ENCODE measurements around the gene ITGB2. TPM values are rescaled to one million over a fixed set of nuclear protein-coding genes. Genes with fewer than 3 reads are reported as not detected.

The ITGB2 gene
- total RNA-seq, 1 donor from 2014 or later, result not detected

DNA sequence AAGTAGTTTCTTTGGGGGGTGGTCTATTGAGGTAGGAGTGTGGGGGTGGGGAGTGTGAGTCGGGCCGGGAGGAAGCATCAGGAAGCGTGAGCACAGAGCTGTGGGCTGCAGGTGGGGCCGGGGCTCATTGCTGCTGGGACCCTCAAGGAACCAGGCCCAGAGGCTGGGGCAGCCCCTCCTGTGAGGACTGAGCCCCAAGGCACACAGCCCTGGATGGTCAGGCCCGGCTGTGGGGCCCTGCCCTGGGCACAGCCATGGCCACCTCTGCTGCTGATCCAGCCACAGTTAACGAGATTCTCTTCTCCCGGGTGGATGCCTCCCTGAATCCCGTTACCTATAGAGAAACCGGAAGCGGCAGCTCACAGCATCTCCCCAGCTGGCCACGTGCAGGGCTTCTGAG lies 79.9 kb downstream of the ITGB2 start:
- Mint-ChIP-seq H3K27ac (no peak overlapping the region), H3K4me1 (peaks cover 8% of the 10 kb centered on the region), H3K27me3 (ENCODE audit: insufficient read depth, low read depth) (peaks cover 14% of the 10 kb centered on the region), H3K36me3 (no peaks in the 10 kb centered on the region), H3K9me3 (no peaks in the 10 kb centered on the region), H3K4me3 (no peak overlapping the region)
- Histone ChIP-seq H3K79me2 (ENCODE audit: low read depth) (no peaks in the 10 kb centered on the region), H3K4me2 (no peak overlapping the region), H3K4me3 (no peak overlapping the region), H3K27ac (no peak overlapping the region), H3K27me3 (no peaks in the 10 kb centered on the region), H3K9me3 (ENCODE audit: low read depth) (no peaks in the 10 kb centered on the region), H3K9ac (no peak overlapping the region), H3F3A (ENCODE audit: low read depth) (peaks cover 16% of the 10 kb centered on the region), H4K20me1 (ENCODE audit: low read depth) (no peaks in the 10 kb centered on the region), H2AFZ (replicated peaks) (no peak overlapping the region), H3K36me3 (no peaks in the 10 kb centered on the region), H3K4me1 (no peaks in the 10 kb centered on the region)
- no peak for DNase-seq (ENCODE audit: low spot score)
- TF ChIP-seq EZH2 (IDR thresholded peaks at IDR 0.05), result no peak
- TF ChIP-seq, protein P1, sequence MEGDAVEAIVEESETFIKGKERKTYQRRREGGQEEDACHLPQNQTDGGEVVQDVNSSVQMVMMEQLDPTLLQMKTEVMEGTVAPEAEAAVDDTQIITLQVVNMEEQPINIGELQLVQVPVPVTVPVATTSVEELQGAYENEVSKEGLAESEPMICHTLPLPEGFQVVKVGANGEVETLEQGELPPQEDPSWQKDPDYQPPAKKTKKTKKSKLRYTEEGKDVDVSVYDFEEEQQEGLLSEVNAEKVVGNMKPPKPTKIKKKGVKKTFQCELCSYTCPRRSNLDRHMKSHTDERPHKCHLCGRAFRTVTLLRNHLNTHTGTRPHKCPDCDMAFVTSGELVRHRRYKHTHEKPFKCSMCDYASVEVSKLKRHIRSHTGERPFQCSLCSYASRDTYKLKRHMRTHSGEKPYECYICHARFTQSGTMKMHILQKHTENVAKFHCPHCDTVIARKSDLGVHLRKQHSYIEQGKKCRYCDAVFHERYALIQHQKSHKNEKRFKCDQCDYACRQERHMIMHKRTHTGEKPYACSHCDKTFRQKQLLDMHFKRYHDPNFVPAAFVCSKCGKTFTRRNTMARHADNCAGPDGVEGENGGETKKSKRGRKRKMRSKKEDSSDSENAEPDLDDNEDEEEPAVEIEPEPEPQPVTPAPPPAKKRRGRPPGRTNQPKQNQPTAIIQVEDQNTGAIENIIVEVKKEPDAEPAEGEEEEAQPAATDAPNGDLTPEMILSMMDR (IDR thresholded peaks at IDR 0.05), result no peak
- TF ChIP-seq EZH2phosphoT487 (IDR thresholded peaks at IDR 0.05), result no peak

DNA sequence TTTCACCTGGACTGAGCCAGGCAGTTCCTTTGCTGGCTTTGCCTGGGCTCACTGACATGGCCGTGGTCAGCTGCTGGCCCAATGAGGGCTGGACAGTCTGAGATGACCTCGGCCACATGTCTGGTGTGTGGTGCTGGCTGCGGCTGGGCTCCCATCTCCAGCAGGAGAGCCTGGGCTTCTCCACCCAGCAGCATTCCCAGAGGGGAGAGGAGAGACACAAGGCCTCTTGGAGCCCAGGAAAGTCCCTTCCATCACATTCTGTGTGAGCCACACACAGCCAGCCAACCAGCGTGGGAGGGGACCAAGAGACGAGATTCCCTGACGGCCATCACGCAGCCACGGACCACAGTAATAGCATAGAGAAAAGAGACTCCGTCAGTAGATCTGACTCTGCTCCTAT lies 81.7 kb downstream of the ITGB2 start:
- H3K36me3 ChIP-seq, result no peaks in the 10 kb centered on the region
- DNase-seq (ENCODE audit: low spot score), result no peak
- no peaks in the 10 kb centered on the region for H3K27me3 ChIP-seq
- TF ChIP-seq EZH2 (IDR thresholded peaks at IDR 0.05) (no peak), EZH2phosphoT487 (IDR thresholded peaks at IDR 0.05) (no peak)
- TF ChIP-seq, protein P1 (IDR thresholded peaks at IDR 0.05), result no peak
- no peaks in the 10 kb centered on the region for H4K20me1 ChIP-seq (ENCODE audit: low read depth)
- Mint-ChIP-seq H3K27ac (no peak overlapping the region), H3K9me3 (no peaks in the 10 kb centered on the region), H3K27me3 (ENCODE audit: insufficient read depth, low read depth) (peaks cover 15% of the 10 kb centered on the region), H3K4me3 (no peak overlapping the region), H3K36me3 (no peaks in the 10 kb centered on the region), H3K4me1 (peaks cover 2% of the 10 kb centered on the region)
- no peak overlapping the region for H2AFZ ChIP-seq (replicated peaks)
- H3K9me3 ChIP-seq (ENCODE audit: low read depth), result no peaks in the 10 kb centered on the region
- H3K4me2 ChIP-seq, result no peak overlapping the region
- no peak overlapping the region for H3K9ac ChIP-seq
- H3K4me3 ChIP-seq, result no peak overlapping the region
- H3K27ac ChIP-seq, result no peak overlapping the region
- no peaks in the 10 kb centered on the region for H3K4me1 ChIP-seq
- H3K79me2 ChIP-seq (ENCODE audit: low read depth), result no peaks in the 10 kb centered on the region
- peaks cover 5% of the 10 kb centered on the region for H3F3A ChIP-seq (ENCODE audit: low read depth)

DNA sequence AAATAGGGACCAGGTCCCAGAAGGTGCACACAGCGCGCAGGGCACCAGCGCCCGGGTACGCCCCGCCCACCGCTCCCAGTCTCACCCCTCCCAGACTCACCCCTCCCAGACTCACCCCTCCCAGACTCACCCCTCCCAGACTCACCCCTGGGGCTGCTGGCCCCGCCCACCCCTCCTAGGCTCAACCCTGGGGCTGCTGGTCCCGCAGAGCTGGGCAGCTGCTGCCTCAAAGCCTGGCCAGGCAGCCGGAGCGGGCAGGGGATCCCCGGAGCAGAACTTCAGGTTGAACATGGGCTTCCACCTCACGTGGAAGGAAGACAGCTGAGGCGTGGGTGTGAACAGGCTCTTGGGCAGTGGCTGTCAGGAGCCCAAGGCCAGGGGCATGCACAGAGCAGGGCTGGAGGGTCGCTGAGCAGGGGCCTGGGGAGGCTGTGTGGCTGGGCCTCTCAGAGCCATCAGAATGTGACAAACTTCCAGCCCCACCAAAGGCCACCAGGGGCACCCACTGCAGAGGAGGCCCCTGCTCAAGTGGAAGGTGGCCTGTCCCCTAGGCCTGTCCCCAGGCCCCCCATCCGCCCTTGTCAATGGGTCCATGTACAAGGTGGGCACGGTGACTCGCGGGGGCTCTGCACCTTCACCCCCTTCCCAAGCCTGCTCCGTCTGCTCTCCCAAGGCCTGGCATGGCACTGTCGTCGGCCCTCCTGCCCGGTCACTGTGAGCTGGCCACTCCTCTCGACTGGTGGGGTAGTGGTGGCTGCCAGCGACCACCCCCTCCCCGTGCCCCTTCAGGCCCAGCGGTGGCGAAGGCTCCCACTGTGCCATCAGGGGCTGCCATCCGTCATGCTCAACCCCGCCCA lies 82.4 kb downstream of the ITGB2 start:
- TF ChIP-seq, protein P1 (IDR thresholded peaks at IDR 0.05), result peak; percentile 7
- no peak for TF ChIP-seq EZH2 (IDR thresholded peaks at IDR 0.05)
- peaks cover under 1% of the 10 kb centered on the region for H3F3A ChIP-seq (ENCODE audit: low read depth)
- H3K9me3 ChIP-seq (ENCODE audit: low read depth), result no peaks in the 10 kb centered on the region
- H3K9ac ChIP-seq, result no peak overlapping the region
- H3K27ac ChIP-seq, result no peak overlapping the region
- no peaks in the 10 kb centered on the region for H3K36me3 ChIP-seq
- Mint-ChIP-seq H3K9me3 (no peaks in the 10 kb centered on the region), H3K4me3 (no peak overlapping the region), H3K27ac (no peak overlapping the region), H3K36me3 (no peaks in the 10 kb centered on the region), H3K27me3 (ENCODE audit: insufficient read depth, low read depth) (peaks cover 15% of the 10 kb centered on the region), H3K4me1 (peaks cover 2% of the 10 kb centered on the region)
- H3K4me3 ChIP-seq, result no peak overlapping the region
- H2AFZ ChIP-seq (replicated peaks), result no peak overlapping the region
- no peak for DNase-seq (ENCODE audit: low spot score)
- no peak overlapping the region for H3K4me2 ChIP-seq
- H4K20me1 ChIP-seq (ENCODE audit: low read depth), result no peaks in the 10 kb centered on the region
- no peaks in the 10 kb centered on the region for H3K4me1 ChIP-seq
- no peaks in the 10 kb centered on the region for H3K27me3 ChIP-seq
- H3K79me2 ChIP-seq (ENCODE audit: low read depth), result no peaks in the 10 kb centered on the region

Data from neural progenitor cell (in vitro differentiated cells).